Measurements from ENCODE around the gene NACC2. TPM values are rescaled to one million over a fixed set of nuclear protein-coding genes. Genes with fewer than 3 reads are reported as not detected.

Gene NACC2
- total and polyA plus RNA-seq, 4 donors = 4.8 to 17.8 (median 8.8) TPM

DNA sequence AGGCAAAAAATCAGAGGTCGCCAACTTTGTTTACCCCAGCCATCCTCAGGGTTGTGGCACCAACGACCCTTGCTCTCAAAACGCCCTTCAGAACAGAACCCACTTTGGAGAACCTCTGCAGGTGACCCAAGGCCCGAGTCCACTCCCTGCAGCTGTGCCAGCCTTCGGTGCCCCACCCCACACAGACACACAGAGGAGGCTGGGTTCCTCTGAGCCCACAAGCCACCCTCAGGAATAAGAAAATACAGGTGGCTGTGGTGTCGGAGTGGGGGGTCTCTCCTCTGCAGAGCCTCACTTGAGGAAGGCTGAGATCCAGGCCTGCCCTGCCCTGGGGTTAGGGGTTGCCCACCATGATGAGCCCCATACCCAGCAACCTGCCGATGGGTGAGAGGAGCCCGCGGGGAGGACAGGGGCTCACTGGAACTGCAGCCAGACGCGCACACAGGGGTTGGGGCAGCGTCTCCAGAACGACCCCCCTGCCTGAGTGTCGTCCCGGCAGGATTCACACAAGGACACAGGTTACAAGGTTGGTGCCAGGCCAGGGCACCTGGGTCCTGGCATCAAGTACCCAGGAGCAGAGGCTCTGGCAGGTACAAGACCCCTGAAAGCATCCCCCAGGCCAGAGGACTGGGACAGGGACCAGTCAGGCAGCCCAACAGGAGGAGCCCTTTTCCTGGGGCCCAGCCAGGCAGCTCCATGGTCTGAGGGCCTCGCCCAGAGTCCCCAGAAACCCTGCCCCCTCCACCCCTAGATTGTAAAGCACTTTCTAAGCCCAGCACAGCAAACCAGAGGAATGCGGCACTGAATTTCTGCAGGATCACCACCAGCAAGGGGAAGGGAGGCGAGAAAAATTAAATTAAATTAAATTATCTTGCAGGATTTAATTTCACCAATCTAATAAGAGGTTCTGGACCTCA, 40.0 kb downstream of the NACC2 start:
- Histone ChIP-seq H3K9ac (ENCODE audit: low read depth in 1 of 2, low read length in 2 of 2) (no peak overlapping the region), H3K36me3 (ENCODE audit: control insufficient read depth in 4 of 4, insufficient read depth in 3 of 4, low read depth in 1 of 4, low read length in 3 of 4) (peaks cover 0 to 4% (median 1%) of the 10 kb centered on the region in 4 donors), H3K27ac (ENCODE audit: low read depth in 1 of 2, low read length in 2 of 2) (no peak overlapping the region), H3K4me1 (ENCODE audit: control insufficient read depth in 4 of 4, insufficient read depth in 4 of 4, low read length in 3 of 4) (peaks cover 0 to 8% (median 4%) of the 10 kb centered on the region in 4 donors), H3K4me3 (ENCODE audit: low read depth in 1 of 3, low read length in 3 of 3) (no peak overlapping the region), H3K9me3 (ENCODE audit: control insufficient read depth in 4 of 4, low read length in 3 of 4) (no peaks in the 10 kb centered on the region), H3K27me3 (ENCODE audit: control insufficient read depth in 4 of 4, insufficient read depth in 4 of 4, low read length in 3 of 4) (no peaks in the 10 kb centered on the region)
- no peak for DNase-seq (ENCODE audit: low spot score)
- WGBS = 87% methylated on average over 18 of the region's 18 CpGs
- TF ChIP-seq HNF4G (IDR thresholded peaks at IDR 0.05) (no peak), JUND (IDR thresholded peaks at IDR 0.05) (no peak), CTCF (IDR thresholded peaks at IDR 0.05; ENCODE audit: low read depth, low read length, missing input control) (no peak), RAD21 (IDR thresholded peaks at IDR 0.05) (no peak), NR2F2 (IDR thresholded peaks at IDR 0.05) (no peak), YY1 (IDR thresholded peaks at IDR 0.05) (no peak)
- TF ChIP-seq, protein P1, sequence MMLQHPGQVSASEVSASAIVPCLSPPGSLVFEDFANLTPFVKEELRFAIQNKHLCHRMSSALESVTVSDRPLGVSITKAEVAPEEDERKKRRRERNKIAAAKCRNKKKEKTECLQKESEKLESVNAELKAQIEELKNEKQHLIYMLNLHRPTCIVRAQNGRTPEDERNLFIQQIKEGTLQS (IDR thresholded peaks at IDR 0.05) = no peak
- TF ChIP-seq, protein P2, sequence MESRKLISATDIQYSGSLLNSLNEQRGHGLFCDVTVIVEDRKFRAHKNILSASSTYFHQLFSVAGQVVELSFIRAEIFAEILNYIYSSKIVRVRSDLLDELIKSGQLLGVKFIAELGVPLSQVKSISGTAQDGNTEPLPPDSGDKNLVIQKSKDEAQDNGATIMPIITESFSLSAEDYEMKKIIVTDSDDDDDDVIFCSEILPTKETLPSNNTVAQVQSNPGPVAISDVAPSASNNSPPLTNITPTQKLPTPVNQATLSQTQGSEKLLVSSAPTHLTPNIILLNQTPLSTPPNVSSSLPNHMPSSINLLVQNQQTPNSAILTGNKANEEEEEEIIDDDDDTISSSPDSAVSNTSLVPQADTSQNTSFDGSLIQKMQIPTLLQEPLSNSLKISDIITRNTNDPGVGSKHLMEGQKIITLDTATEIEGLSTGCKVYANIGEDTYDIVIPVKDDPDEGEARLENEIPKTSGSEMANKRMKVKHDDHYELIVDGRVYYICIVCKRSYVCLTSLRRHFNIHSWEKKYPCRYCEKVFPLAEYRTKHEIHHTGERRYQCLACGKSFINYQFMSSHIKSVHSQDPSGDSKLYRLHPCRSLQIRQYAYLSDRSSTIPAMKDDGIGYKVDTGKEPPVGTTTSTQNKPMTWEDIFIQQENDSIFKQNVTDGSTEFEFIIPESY (IDR thresholded peaks at IDR 0.05) = no peak
- TF ChIP-seq, protein P3, sequence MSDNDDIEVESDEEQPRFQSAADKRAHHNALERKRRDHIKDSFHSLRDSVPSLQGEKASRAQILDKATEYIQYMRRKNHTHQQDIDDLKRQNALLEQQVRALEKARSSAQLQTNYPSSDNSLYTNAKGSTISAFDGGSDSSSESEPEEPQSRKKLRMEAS (IDR thresholded peaks at IDR 0.05) = no peak

DNA sequence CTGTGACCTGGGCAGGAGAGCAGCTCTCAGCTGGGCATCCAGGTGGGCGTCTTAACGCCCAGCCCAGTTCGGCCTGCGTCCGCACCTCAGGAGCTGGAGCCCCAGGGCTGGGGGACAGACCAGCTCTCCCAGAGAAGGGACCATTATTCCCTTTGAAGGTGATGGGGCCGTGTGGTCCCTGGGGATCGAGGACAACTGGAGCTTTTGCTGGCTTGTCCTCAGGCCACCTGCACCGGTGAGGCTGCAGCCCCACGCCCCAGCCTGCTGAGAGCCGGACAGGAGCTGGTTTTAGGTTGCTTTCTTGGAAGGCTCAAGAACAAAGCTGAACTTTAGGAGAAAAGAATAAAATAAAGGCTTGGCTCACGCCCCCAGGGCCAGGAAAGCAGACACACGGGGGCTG, 40.9 kb downstream of the NACC2 start:
- H3K4me3 ChIP-seq (ENCODE audit: low read depth in 1 of 3, low read length in 3 of 3) = no peak overlapping the region
- no peak overlapping the region for H3K9ac ChIP-seq (ENCODE audit: low read depth in 1 of 2, low read length in 2 of 2)
- peaks cover 0 to 8% (median 4%) of the 10 kb centered on the region in 4 donors for H3K4me1 ChIP-seq (ENCODE audit: control insufficient read depth in 4 of 4, insufficient read depth in 4 of 4, low read length in 3 of 4)
- 92% methylated on average over 12 of the region's 12 CpGs for WGBS
- H3K36me3 ChIP-seq (ENCODE audit: control insufficient read depth in 4 of 4, insufficient read depth in 3 of 4, low read depth in 1 of 4, low read length in 3 of 4) = peaks cover 0 to 11% (median 3%) of the 10 kb centered on the region in 4 donors
- no peaks in the 10 kb centered on the region for H3K27me3 ChIP-seq (ENCODE audit: control insufficient read depth in 4 of 4, insufficient read depth in 4 of 4, low read length in 3 of 4)
- DNase-seq (ENCODE audit: low spot score) = no peak
- TF ChIP-seq, protein P1 (IDR thresholded peaks at IDR 0.05) = no peak
- TF ChIP-seq HNF4A (conservative IDR thresholded peaks at IDR 0.05) = no peak
- no peak for TF ChIP-seq CTCF (IDR thresholded peaks at IDR 0.05; ENCODE audit: low read depth, low read length, missing input control)
- no peak for TF ChIP-seq JUND (IDR thresholded peaks at IDR 0.05)
- TF ChIP-seq GABPA (IDR thresholded peaks at IDR 0.05 in 1 of 2, conservative IDR thresholded peaks at IDR 0.05 in 1 of 2) = no peak
- H3K9me3 ChIP-seq (ENCODE audit: control insufficient read depth in 4 of 4, low read length in 3 of 4) = no peaks in the 10 kb centered on the region
- H3K27ac ChIP-seq (ENCODE audit: low read depth in 1 of 2, low read length in 2 of 2) = no peak overlapping the region

All from liver (tissue), 9 donors.